Chondrocyte (in vitro differentiated cells): Measurements from ENCODE around the gene TMPRSS4. TPM values are rescaled to one million over a fixed set of nuclear protein-coding genes. Genes with fewer than 3 reads are reported as not detected.

ENCODE experiments used
- DNase-seq: peaks from one replicate; pipeline ENCODE4 v3.0.0; 2021; ENCODE audit warnings: mixed read lengths, low spot score
- H3K27ac Mint-ChIP-seq: one replicate; pipeline ENCODE4 v1.8.0; 2021; ENCODE audit warnings: mild to moderate bottlenecking, moderate library complexity, mixed read lengths; ENCODE audit not compliant: unreplicated experiment
- H3K27me3 Mint-ChIP-seq: 2 replicates; pipeline ENCODE4 v1.8.0; 2021; ENCODE audit warnings: low read depth, mixed read lengths
- H3K36me3 Mint-ChIP-seq: 2 replicates; pipeline ENCODE4 v1.8.0; 2021; ENCODE audit warnings: low read depth, mixed read lengths
- H3K4me1 Mint-ChIP-seq: 2 replicates; pipeline ENCODE4 v1.8.0; 2021; ENCODE audit warnings: low read depth, mild to moderate bottlenecking, mixed read lengths
- H3K4me3 Mint-ChIP-seq: one replicate; pipeline ENCODE4 v1.8.0; 2021; ENCODE audit warnings: mild to moderate bottlenecking, moderate library complexity, mixed read lengths; ENCODE audit not compliant: unreplicated experiment
- H3K9me3 Mint-ChIP-seq: 2 replicates; pipeline ENCODE4 v1.8.0; 2021; ENCODE audit warnings: low read depth, mixed read lengths
- total RNA-seq: library from RNA; stranded (reverse); gene quantifications from 3 replicates; pipeline ENCODE4 v1.2.1, GENCODE V29; 2021
- TF ChIP-seq, protein P1 (sequence below): fragments of 200-600 bp; sonication (generic); IDR thresholded peaks from 2 replicates; pipeline ENCODE4 v1.5.0; 2021; ENCODE audit warnings: antibody characterized with exemption, mild to moderate bottlenecking, moderate library complexity

Gene TMPRSS4
- total RNA-seq, 1 donor from 2014 or later: not detected

DNA sequence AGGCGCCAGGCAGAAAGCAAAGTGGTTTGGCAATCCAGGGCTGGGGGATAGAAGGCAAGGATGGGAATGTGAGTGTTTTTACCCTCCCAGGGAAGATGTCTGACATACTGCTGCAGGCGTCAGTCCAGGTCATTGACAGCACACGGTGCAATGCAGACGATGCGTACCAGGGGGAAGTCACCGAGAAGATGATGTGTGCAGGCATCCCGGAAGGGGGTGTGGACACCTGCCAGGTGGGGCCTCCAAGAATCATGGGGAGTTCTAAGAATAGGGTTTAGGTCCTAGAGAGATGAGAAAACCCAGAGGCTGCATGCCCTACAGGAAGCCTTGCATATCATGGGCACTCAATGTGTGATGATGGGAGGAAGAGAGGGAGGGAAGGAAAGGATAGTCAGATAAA lies 38.2 kb downstream of the TMPRSS4 start:
- Mint-ChIP-seq H3K27ac (no peak overlapping the region), H3K4me1 (no peaks in the 10 kb centered on the region), H3K9me3 (no peaks in the 10 kb centered on the region), H3K36me3 (no peaks in the 10 kb centered on the region), H3K4me3 (no peak overlapping the region), H3K27me3 (peaks cover 43% of the 10 kb centered on the region)
- TF ChIP-seq, protein P1, sequence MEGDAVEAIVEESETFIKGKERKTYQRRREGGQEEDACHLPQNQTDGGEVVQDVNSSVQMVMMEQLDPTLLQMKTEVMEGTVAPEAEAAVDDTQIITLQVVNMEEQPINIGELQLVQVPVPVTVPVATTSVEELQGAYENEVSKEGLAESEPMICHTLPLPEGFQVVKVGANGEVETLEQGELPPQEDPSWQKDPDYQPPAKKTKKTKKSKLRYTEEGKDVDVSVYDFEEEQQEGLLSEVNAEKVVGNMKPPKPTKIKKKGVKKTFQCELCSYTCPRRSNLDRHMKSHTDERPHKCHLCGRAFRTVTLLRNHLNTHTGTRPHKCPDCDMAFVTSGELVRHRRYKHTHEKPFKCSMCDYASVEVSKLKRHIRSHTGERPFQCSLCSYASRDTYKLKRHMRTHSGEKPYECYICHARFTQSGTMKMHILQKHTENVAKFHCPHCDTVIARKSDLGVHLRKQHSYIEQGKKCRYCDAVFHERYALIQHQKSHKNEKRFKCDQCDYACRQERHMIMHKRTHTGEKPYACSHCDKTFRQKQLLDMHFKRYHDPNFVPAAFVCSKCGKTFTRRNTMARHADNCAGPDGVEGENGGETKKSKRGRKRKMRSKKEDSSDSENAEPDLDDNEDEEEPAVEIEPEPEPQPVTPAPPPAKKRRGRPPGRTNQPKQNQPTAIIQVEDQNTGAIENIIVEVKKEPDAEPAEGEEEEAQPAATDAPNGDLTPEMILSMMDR: no peak
- DNase-seq: no peak

DNA sequence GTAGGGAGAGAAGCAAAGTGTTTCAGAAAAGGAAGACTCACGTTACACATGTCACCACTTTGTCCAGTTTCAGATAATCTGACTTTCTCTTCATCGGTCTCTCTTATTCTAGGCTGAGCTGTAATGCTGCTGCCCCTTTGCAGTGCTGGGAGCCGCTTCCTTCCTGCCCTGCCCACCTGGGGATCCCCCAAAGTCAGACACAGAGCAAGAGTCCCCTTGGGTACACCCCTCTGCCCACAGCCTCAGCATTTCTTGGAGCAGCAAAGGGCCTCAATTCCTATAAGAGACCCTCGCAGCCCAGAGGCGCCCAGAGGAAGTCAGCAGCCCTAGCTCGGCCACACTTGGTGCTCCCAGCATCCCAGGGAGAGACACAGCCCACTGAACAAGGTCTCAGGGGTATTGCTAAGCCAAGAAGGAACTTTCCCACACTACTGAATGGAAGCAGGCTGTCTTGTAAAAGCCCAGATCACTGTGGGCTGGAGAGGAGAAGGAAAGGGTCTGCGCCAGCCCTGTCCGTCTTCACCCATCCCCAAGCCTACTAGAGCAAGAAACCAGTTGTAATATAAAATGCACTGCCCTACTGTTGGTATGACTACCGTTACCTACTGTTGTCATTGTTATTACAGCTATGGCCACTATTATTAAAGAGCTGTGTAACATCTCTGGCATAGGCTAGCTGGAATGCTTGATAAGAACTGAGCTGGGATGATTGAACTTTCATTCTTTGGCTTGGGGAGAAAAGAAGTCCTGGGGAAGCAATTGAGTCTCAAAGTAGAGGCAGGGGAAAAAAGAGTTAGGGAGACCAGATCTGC lies 41.1 kb downstream of the TMPRSS4 start:
- DNase-seq: peak; percentile 51
- Mint-ChIP-seq H3K27me3 (peaks cover 41% of the 10 kb centered on the region), H3K9me3 (peaks cover 6% of the 10 kb centered on the region), H3K4me3 (no peak overlapping the region), H3K36me3 (peaks cover 3% of the 10 kb centered on the region), H3K4me1 (no peaks in the 10 kb centered on the region), H3K27ac (no peak overlapping the region)
- TF ChIP-seq, protein P1: no peak

DNA sequence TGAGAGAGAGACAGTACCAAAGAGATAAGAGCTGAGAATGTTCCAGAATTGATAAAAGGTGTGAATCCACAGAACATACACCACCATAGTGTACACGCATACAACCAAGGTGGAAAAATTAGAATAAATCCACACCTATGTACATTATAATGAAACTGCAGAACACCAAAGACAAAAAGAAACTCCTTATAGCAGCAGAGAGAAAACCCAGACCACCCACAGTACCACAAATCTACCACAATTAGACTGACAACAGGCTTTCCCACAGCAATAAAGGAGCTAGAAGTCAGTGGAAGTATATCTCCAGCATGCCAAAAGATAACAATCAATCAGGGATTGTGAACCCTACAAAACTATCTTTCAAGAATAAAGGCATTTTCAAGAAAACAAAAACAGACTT lies 43.9 kb downstream of the TMPRSS4 start:
- Mint-ChIP-seq H3K27ac (no peak overlapping the region), H3K9me3 (peaks cover 6% of the 10 kb centered on the region), H3K4me3 (no peak overlapping the region), H3K36me3 (peaks cover 3% of the 10 kb centered on the region), H3K27me3 (peaks cover 27% of the 10 kb centered on the region), H3K4me1 (no peaks in the 10 kb centered on the region)
- no peak for DNase-seq
- TF ChIP-seq, protein P1: no peak

DNA sequence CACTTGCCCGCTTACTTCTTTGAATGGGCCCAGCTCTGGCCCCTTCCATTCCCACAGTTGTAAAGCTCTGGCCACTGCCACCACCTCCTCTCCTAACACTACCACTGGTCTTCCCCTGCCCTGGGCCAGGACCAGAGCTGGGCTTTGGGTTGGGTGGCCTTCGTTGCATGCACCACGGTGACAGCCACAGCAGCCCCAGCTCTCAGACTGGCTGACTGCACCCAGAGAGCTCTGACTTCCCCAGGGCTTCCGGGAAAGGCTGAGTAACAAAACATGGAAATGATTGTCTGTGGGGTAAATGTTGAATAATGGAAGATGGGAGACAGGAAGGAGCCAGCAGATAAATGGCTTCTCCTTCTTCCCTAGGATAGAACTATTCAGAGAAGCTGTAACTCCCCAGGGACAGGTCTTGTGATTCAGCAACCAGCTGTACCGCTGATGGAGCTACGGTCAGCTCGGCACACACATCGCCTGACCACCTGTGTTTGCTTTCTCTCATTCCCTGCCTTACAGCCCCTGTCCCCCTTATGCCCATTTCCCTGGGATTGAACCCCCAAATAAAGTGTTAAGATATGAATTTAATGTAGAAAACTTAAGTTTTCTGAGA lies 48.2 kb downstream of the TMPRSS4 start:
- peak; percentile 36 for DNase-seq
- H3K4me3 Mint-ChIP-seq: no peak overlapping the region
- H3K36me3 Mint-ChIP-seq: peaks cover 3% of the 10 kb centered on the region
- H3K27ac Mint-ChIP-seq: no peak overlapping the region
- TF ChIP-seq, protein P1: no peak
- H3K9me3 Mint-ChIP-seq: peaks cover 6% of the 10 kb centered on the region
- peaks cover 7% of the 10 kb centered on the region for H3K4me1 Mint-ChIP-seq
- peaks cover 21% of the 10 kb centered on the region for H3K27me3 Mint-ChIP-seq

DNA sequence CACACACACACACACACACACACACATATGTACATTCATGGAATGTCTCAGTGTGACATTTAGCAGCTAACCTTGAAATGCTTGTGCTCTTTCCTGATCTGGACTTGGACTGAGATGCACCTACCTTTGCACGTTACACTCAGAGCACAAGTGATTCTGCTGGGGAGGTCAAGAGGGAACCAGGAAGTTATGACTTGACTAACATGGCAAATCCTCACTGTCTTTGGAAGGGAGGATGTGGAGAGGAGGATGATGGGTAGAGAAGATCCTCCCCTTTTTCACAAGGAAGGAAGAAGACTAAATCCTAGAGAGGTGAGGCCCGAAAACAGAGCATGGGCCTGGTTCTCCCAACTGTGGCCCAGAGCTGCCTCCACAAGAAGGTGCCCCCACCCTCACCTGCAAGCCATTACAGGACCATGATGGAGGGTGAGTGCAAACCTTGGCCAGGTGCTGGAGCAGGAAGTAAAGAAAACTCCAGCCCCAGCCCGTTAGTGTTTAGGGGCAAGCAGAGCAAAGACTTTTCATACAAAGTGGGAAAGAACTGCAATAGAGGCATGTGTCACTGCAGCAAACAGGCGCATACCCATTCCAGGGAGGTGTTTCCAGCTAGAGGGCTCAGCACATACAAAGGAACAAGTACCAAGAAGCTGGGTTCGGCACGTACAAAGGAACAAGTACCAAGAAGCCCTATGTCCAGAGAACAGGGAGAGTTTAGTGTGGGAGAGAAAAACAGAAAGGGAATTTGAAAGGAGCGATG lies 49.4 kb downstream of the TMPRSS4 start:
- no peaks in the 10 kb centered on the region for H3K9me3 Mint-ChIP-seq
- H3K27ac Mint-ChIP-seq: no peak overlapping the region
- H3K36me3 Mint-ChIP-seq: no peaks in the 10 kb centered on the region
- H3K4me3 Mint-ChIP-seq: no peak overlapping the region
- peak; percentile 6 for DNase-seq
- H3K4me1 Mint-ChIP-seq: peaks cover 7% of the 10 kb centered on the region
- H3K27me3 Mint-ChIP-seq: peaks cover 26% of the 10 kb centered on the region
- TF ChIP-seq, protein P1: no peak
